Iris pigment epithelial cell (primary cell): ENCODE data around the gene USP32.
"Not testable (repeated sequence)": the region's sequence is repeated elsewhere in the genome, so short reads cannot be mapped to it uniquely, and the experiment has no call there.

Source experiments
- DNase-seq: peaks from one replicate; pipeline ENCODE4 v3.0.0-alpha.2; 2011; ENCODE audit warnings: low read depth

The USP32 gene

GRCh38 chr17:60410001-60410400 is 18.1 kb upstream of the USP32 start:
- DNase-seq, result no peak

DNA sequence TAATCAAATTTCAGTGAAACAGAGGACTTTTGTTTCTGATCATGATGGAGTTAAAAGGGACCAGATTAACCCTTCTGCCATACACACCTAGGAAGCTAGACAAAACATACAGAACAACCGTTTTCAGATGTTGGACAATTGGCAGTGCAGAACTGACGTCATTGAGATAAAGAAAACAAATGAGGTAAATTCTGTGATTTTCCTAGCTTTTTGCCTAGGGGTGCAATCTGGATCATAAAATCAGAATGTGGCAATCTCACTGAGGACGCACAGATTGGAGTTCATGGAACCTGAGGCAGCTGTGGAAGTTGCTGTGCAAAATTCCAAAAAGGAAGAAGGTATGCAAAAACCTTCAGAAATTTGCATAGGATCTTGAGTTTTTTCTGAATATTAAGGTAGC is 15.0 kb upstream of the USP32 start:
- DNase-seq, result no peak

DNA sequence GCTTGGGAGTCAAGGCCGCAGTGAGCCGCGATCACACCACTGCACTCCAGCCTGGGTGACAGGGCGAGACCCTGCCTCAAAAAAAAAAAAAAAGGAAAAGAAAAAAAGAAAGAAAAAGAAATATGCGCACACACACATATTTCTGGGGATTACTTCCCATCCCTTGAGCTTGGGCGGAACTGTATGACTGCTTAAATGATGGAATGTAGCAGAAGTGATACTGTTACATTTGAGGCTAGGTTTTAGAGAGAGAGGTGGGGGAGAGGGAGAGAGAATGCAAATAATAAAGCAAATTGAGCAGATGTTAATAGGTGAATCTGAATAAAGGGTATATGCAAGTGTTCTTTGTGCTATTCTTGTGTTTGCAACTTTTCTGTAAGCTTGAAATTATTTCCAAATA is 12.0 kb upstream of the USP32 start:
- DNase-seq, result no peak

GRCh38 chr17:60403523-60403810 is 11.5 kb upstream of the USP32 start:
- DNase-seq, result no peak

- no peak for DNase-seq
Measured at GRCh38 chr17:60401819-60402218, 9.9 kb upstream of the USP32 start.

DNA sequence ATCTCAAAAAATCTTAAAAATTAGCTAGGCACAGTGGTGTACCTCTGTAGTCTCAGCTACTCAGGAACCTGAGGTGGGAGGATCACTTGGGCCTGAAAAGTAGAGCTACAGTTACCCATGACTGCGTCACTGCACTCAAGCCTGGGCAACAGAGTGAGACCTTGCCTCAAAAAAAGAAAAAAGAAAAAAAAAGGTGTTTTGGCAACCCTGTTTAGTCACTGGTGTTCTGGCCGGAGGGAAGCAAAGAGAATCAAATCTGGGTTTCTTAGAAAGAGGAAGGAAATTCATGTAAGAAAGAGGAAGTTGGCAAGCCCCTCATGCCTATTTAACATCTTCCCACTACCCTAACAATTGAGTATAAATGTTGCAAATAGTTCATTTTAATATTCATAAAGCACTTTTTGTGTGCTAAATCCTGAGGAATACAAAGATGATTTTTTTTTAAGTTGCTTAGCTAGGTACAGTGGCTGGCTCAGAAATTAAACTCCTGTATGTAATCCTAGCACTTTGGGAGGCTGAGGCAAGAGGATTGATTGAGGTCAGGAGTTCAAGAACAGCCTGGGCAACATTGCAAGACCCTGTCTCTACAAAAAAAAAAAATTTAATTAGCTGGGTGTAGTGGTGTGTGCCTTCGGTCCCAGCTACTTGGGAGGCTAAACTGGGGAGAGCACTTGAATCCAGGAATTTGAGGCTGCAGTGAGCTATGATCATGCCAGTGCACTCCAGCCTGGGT is 6.5 kb upstream of the USP32 start:
- no peak for DNase-seq

- DNase-seq, result no peak
Measured at GRCh38 chr17:60396412-60396811, 4.5 kb upstream of the USP32 start.

DNA sequence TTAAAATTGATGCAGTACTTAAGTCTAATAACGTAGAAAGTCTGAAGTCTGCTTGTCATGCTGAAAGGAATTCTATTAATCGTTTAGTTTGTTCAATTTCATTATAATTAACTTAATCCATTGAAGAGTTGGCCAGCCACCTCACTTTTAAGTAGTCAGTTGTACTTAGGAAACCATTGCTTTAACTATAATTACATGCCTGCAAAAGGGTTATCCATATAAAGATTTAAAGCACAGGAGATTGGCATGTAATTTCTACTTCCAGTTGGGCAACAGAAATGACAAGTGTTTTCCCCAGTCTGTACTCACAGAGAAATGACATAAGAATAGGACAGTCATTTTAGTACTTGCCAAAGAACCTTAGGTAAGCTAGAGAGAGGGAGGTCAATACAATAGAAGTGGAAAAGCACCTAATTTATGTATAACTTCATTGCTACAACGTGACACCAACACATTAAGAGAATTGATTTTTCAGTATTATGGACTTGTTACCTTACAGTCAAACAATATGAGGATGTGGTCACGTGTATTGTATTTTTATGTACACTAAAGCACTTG is 3.7 kb upstream of the USP32 start:
- no peak for DNase-seq

- DNase-seq, result no peak
Measured at GRCh38 chr17:60393840-60394723, 2.1 kb upstream of the USP32 start.

DNA sequence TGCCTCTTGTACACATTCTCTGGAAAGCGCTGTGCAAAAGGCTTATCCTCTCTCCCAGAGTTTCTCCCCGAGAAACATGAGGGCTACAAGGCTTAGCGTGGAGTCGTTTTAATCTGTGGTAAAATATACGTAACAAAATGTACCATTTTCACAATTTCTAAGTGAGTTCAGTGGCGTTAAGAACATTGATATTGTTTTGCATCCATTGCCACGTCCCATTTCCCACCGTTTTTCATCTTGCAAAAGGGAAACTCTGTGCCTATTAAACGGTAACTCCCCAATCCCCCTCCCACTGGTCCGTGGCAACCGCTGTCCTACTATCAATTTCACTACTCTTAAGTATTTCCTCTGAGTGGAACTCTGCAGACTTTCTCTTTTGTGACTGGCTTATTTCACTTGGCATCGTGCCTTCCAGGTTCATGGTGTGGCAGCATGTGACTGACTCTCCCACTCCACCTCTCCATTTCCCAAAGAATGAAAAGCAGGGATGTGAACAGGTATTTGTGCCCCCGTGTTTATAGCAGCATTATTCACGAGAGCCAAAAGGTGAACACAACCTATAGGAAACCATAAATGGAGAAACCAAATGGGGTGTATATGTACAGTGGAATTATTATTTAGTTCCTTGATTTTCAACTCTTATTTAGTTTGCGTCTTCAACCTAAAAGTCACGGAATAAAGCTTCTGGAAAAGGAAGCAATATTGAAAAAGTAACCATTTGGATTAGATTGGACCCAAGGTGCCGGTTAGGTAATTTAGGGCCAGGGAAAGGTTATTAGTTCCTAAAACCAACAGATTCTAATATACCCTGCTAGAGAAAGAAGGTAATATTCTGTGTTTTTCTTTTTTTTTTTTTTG is 1.1 kb upstream of the USP32 start:
- DNase-seq, result peak; percentile 72

DNA sequence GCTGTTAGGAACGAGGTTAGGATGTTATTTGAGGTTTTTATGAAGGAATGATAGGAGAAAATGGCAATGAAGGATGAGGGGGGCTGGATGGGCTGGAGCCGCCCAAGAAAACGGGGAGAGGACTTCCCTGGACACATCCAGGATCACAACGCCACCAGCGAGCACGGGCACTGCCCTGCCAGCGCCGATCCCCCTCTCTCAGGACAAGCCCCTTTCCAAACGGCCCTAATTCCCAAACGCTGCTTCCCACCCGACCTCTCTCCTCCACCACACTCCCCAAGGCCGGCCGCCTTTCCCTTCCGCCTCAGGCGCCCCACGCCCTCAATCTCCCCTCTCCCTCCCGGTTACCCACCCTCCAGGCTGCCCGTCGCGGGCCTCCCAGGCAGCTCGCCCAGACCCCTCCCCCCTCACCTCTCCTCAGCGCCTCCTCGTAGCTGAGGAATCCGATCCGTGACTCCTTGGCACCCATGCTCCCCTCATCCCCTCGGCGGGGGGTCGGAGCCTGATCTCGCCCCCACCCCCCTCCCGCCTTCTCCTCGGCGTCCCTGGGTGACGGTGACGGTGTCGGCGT is 377 bp downstream of the USP32 start:
- DNase-seq, result no peak

- peak; percentile 56 for DNase-seq
Measured at GRCh38 chr17:60390925-60391470, 935 bp downstream of the USP32 start.

- DNase-seq, result peak; percentile 77
Measured at GRCh38 chr17:60390186-60390585, 1.7 kb downstream of the USP32 start.

DNA sequence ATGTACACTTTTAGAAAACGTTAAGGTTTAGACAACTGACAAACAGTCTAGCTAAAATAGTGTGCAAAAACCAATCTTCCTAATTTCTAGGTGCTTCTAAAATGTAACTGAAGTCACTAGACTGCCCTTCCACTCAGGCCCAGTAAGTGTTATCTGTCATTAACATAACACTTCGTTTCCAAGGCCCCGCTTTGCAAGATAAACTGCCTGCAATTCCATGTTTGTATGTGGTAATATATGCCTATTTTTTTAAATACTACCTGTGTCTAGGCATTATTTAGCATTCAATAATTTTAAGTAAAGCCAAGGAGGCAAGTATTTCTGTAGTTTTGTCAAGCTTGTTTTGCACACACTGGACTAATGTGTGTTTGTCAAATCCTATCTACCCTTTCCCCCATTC is 3.2 kb downstream of the USP32 start:
- DNase-seq, result no peak

DNA sequence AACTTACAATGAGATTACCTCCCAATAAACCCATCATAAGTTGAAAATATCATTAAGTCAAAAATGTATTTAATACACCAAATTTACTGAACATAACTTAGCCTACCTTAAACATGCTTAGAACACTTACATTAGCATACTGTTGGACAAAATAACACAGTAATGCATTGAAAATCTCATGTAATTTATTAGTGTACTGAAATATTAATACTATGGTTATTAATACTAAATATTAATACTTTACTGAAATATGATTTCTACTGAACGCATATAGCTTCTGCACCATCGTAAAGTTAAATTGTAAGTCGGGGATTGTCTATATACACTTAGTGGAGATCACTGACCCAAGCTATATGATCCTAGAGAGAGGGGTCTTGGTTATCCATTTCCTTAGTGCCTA is 4.3 kb downstream of the USP32 start:
- DNase-seq, result no peak

DNA sequence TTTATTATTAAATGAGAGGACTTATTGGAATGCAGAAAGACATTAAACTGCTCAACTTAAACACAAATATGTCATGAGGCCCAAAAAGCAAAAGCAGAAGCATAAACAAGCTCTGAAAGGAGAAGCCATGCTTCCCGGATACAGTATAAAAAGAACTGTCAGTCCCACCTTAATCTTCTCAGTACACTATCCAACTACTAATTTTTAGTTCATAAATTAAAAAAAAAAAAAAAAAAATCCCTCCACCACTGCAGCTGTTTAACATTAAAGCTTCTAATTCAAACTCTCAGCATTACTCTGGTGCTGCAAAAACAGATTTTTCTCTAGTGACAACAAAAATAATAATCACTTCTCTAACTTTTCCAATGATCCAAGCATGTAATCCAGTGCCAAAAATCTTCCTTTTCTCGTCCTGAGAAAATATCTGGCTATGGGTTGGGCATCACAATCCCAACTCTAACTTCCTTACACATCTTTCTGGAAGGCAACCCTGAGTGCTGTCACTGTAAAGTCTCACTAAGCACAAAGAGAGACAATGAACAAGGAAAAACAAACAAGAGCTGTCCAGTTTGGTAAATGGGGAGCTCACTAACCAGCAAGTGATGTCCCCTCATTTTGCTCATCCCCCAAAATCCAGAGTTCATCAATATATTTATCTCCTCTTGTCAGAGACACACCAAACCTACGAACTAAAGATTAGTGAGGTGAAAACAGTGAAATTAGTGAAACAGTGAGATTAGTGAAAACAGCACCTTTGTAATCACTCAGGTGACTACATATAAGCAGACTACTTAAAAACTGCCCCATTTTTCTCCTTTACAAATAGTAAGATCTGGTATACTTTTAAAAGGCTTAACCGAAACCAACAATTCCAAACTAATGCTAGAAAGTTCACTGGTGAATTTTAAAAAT is 5.5 kb downstream of the USP32 start:
- DNase-seq, result no peak

DNA sequence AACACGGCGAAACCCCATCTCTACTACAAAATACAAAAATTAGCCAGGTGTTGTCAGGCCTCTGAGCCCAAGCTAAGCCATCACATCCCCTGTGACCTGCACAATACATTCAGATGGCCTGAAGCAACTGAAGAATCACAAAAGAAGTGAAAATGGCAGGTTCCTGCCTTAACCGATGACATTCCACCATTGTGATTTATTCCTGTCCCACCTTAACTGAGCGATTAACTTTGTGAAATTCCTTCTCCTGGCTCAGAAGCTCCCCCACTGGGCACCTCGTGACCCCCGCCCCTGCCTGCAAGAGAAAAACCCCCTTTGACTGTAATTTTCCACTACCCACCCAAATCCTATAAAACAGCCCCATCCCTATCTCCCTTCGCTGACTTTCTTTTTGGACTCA is 7.0 kb downstream of the USP32 start:
- not testable (repeated sequence) for DNase-seq

DNA sequence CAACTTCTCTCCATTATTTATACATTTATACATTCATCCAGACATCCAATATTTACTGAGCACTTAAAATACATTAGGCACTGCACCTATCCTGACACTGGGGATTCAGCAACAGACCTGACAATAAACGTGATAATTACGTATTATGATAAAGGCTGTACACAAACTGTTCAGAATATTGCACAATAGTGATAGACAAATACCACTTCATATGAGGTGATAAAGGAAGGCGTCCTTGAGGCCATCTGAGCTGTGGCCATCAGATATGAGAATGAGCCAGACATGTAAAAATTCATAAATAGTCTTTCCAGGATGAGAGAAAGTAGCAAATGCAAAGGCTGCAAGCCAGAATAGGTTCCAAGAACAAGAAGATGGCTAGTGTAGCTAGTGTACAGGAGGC is 8.6 kb downstream of the USP32 start:
- peak; percentile 13 for DNase-seq

DNA sequence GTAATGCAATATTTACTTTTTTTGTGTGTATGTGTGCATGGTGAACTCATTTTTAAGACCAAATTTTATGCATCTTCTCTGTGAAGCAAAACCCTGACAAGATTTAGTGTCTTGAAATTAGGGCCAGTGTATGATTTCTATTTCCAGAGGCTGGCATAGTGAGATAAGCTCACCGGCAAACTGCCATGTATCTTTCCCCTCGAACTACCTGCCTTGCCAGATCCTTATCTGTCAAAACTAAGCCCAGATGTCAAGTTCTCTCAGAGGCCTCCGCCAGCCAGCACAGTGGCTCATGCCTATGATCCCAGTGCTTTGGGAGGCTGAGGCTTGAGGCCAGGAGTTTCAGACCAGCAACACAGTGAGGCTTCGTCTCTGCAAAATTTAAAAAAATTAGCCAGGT is 10.0 kb downstream of the USP32 start:
- DNase-seq, result no peak

DNA sequence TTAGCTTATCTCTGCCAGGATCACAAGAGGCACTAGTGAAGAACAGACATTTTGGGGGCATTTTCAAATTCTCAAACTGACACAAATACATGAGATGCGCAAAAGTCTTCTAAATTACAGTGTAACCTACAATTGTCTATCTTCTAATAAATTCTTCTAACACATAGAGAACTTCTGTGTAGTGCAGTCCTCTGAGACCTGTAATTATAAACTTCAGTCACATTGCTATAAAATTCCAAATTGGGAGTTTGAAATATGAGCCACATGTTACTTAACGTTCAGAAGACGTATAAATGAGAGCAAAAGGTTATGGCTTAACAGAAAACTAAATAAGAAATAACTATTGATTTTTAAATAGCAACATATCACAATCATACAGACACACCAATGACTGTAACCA is 12.5 kb downstream of the USP32 start:
- not testable (repeated sequence) for DNase-seq

DNA sequence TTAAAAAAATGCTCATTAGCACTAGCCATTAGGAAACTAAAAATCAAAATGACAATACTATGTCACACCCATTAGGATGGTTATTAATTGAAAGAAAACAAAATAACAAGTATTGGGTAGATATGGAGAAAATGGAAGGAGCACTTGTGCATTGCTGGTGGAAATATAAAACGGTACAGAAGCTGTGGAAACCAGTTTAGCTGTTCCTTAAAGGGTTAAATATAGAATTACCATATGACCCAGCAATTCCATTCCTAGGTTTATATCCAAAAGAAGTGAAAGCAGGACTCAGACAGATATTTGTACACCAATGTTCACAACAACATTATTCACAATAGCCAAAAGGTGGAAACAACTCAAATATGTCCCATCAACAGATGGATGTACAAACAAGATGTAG is 13.7 kb downstream of the USP32 start:
- not testable (repeated sequence) for DNase-seq
